HG02763 (cell line): ENCODE data around the gene NRCAM.

ENCODE experiments used
- ATAC-seq: cut with Tn5 transposase; IDR thresholded peaks from one replicate; pipeline ENCODE4 v1.9.1; 2021; ENCODE audit warnings: mild to moderate bottlenecking, moderate library complexity; ENCODE audit not compliant: unreplicated experiment

NRCAM gene

DNA sequence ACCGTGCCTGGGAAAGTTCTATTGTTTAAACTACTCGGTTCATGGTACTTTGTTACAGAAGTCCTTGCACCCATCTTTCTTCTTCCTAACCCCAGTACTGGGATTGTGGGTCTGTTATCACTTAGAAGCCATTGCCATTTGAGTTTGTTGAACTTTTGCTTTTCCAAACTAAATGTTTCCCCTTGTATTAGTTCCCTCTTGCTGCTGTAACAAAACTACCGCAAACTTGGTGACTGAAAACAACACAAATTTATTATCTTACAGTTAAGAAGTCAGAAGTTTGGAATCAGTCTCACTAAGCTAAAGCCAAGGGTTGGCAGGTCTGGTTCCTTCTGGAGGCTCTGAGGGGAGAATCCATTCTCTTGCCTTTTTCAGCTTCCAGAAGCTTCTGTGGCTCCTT, 319.2 kb downstream of the NRCAM start:
- ATAC-seq, result no peak

DNA sequence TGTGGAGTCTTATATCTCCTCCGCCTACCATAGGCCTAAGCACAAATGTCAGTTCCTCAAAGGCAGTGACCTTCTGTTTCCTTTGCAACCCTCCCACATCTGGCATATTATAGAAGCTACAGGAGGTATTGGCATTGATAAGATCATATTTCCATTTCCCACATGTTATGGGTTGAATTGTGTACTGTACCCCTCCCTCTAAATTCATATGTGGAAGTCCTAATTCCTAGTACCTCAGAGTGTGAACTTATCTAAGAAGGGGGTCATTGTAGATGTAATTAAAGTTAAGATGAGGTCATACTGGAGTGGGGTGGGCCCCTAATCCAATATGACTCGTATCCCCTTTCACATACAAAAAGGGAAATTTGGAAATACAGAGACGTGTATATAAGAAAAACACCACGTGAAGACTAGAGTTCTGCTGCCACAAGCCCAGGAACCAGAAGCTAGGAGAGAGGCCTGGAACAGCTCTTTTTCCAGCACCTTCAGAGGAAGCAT, 320.0 kb downstream of the NRCAM start:
- peak; percentile 6 for ATAC-seq

DNA sequence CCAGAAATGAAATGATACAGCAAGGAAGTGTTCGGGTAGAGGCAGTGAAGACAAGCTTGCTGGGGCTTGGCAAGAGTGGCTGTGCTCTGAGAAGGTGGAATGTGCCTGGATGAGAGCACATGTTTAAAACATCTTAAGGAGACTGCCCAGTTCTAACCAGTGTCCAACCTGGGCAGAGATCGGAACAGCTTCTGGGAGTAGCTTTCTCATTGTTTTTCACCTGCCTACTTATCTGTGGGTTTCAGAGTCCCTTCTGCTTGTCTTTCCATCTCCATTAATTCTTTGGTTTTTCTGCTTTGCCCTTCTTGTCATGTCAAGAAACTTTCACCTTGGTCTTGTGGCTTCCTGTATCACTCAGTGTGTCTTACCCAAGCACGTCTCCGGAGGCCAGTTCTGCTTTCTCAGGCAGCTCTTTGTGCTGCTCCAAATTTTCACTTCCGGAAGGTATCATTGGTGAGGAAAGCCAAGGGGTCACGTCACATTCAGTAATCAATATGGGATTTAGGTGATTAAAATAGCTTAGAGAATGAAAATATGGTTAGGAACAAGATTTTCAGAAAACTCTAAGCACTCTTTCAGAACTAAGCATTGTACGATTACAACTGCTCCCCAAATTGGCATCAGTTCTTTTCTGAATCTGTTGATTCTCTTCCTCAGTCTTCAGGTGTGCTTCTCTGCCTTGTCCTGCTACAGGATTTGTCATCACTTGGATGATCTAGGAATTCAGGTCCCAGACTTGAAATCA, 320.6 kb downstream of the NRCAM start:
- peak; percentile 96 for ATAC-seq

DNA sequence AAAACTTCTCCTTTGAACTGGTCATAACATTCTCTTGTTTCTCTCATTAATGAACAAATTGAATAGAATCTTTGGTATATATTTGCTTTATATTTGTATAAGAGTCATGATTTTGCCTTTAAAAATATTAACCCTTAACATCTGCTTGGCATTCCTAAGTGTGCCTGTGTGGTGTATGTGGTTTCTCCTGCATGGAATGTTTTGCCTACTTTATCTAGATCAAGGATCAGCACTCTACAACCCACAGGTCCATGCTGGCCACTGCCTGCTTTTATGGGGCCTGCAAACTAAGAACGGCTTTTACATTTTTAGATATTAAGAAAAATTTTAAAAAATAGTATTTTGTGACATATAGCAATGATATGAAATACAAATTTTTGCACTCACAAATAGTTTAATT, 321.8 kb downstream of the NRCAM start:
- ATAC-seq, result no peak

DNA sequence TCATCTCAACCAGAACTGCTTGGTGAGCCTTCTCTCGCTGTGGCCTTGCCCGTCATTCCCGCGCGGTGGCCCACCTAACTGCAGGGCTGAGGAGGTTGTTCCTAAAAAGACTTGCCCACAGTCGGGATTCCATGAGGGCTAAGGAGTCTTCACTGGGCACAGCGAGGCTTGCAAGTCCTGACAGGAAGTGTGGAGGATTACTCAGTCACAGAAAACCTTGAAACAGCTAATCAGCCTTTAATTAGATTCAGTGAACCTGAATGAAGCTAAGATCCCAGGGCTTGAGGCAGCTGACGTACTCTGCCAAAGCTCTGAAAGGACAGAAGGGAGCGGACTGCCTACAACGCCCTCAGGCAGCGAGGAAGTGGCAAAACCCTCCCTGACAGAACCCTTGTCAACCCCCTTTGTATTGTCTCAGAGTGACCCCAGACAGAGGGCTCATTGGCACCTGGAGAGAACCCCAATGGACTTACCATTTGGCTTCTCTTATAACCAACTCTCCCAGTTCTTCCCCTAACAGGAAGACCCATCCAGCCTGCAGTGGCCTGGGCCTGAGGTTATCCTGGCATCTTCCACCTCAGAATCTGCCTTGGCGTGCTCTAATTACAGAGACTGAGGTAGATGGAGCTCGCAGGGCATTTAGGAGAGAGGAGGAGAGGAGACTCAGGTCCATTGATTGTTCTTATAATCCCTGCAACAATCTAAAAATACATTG, 323.5 kb downstream of the NRCAM start:
- ATAC-seq, result no peak

DNA sequence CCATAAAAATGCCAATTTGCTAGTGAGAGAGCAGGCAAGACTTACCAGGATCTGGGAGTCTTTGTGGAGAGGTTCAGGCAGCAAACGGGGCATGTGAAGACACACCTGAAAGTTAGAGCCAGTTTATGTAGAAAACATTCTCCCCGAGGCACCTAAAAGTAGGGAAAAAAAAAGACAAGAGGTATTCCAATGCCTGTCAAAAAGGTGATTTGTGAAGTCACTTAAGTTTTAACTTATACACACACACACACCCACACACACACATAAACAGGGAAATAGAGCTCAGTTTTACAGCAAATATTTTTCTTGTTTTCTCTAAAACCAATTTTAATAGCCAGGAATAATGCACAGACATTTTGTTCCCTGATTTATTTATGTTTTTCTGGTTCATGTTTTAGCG, 326.0 kb downstream of the NRCAM start, which contains the start of gene LAMB4:
LAMB4 (minus strand) TSS at position 101 of the 400 bp plus-strand sequence. CDS start 7,197 bp downstream, outside the sequence.
- no peak for ATAC-seq

DNA sequence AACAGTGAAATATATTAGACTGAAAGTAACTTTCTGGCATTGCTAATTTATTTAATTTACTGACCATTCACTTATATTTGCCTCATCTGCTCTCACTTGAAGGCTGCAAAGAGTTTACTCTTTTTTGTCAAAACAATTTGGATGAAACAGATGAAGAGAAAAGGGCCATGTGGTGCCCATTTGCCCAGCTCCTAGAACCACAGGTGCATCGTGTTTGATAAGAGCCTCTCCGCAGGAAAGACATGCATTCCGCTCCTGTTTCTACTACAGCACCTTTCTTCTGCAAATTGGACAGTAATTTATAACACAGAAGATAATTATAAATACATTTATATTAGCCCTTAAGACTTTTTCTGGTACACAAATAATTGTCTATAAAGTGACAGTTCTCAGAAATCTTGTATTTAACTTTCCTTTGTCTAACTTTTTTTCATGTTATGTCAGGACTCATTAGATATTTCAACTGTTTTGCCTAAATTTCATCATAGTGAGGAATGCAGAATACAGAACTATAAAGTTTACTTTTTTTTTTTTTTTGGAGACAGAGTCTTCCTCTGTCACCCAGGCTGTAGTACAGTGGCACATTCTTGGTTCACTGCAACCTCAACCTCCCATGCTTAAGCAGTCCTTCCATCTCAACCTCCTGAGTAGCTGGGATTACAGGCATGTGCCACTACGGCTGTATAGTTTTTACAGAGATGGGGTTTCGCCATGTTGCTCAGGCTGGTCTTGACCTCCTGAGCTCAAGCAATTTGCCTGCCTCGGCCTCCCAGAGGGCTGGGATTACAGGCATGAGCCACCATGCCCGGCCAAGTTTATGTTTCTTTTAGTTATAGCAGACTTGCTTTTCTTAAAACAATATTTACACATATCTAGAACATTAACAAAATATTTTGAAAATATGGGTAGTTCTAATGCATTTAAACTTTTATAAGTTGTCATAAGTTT, 326.9 kb downstream of the NRCAM start:
- no peak for ATAC-seq

DNA sequence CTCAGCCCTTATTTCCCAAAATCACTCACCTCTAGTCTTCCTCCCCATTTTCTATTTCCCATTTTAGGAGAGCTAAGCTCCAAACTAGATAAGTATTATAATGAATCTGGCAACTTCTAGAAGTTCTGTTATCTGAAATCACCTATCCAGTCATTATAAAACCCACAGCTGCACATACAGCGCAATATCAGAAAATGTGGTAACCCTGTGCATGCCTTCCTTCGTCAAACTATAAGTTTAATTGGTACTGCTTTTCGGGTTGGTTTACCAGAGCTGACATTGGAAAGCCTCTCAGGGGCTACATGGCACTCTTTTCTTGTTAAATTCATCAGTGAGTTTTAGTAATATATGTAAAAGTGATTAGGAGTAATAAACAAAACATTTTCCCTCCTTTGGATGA, 327.7 kb downstream of the NRCAM start:
- no peak for ATAC-seq

DNA sequence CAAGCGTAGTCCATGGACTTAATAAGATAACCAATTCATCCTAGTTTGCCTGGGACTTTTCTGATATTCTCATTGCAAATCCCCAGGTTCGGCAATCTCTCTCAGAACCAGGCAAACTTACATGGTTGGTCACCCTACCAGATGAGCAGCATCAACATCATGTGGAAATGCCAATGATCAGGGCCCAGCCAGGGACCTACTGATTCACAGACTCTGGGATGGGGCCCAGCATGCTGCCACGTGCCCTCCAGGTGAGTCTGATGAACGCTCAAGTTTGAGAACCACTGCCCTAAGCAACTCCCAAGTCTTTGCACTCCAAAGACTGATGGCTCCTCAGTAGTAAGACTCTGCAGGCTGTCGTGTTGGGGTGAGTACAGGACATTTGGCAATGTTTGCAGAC, 328.8 kb downstream of the NRCAM start:
- no peak for ATAC-seq

DNA sequence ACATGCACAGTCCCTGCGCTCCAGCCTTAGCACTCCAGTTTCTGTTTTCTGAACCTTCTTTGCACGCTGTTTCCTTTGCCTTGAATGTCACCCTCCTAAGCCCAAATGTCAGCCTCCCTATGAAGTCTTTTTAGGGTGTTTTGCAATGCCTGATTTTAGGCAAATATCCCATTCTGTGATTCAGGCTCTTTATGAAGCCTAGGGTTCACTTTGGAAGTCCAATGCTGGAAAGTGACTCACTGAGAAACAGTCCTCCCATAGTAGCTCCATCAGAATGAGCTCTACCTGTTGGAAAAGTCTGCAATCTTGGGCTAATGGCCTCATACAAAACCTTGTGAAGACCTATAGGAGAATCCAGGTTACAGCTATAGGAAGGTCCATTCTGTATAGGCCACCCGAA, 331.4 kb downstream of the NRCAM start:
- no peak for ATAC-seq

DNA sequence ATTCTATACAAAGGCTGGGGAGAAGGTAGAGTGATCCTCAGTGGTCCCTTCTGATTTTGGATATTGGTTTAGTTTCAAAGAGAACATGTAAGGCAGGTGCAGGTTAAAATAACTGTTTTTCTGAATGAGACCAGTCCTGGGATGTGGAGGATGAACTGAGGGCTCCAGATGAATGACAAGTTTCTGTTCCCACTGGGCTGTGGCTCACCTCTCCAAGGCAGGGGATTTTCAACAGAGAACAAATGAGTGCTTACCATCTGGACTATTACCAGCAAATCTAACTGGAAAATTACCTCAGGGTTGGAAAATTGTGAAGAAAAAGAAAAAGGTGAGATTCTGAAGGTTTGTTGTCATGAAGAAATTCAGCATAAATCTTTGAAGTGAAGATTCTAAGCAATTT, 334.1 kb downstream of the NRCAM start:
- ATAC-seq, result no peak

DNA sequence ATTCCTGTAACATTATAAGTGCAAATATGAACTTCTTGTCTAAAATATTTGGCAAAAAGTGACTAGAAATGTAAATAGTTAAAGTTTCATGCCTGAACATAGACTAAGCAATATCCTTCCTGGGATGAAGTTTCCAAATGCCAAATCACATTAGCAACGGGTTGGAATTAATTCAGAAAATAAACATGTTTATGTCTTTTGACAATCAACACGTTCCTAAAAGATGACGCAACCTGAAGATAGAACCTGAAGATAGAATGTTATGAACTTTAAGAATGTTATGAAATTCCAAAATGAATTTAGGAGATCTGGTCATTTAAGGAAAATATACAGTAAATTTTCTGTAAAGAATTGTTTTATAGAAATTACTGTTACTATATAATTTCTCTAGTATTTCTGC, 335.3 kb downstream of the NRCAM start:
- ATAC-seq, result no peak

DNA sequence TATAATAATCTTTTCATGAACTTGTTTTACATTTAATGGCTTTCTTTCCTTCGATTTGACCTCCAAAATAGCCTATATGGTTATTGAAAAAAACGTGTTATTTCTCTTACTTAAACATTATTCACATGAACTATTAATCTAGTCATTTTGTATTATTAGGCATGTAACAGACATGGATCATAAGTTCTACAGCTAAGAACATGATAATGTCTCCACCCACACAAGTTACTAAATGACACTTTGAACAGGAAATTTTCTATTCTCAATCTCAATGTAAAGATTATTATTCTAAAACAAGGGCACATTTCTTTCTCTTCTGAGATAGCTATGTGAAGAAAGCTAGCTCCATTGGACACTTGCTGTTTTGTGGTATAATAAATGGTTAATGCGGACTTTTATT, 336.0 kb downstream of the NRCAM start:
- no peak for ATAC-seq

DNA sequence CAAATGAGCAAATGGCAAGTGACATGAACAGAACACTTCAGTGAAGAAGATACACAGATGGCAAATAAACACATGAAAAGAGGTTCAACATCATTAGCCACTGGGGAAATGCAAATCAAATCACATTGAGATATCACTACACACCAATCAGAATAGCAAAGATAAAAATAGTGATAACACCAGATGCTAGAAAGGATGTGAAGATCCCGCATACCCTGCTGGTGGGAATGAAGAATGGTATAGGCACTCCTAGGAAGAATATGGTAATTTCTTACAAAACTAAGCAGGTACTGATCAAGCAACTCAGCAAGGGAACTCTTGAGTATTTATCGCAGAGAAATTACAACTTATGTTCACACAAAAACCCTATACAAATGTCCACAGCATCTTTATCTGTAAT, 337.3 kb downstream of the NRCAM start:
- no peak for ATAC-seq

DNA sequence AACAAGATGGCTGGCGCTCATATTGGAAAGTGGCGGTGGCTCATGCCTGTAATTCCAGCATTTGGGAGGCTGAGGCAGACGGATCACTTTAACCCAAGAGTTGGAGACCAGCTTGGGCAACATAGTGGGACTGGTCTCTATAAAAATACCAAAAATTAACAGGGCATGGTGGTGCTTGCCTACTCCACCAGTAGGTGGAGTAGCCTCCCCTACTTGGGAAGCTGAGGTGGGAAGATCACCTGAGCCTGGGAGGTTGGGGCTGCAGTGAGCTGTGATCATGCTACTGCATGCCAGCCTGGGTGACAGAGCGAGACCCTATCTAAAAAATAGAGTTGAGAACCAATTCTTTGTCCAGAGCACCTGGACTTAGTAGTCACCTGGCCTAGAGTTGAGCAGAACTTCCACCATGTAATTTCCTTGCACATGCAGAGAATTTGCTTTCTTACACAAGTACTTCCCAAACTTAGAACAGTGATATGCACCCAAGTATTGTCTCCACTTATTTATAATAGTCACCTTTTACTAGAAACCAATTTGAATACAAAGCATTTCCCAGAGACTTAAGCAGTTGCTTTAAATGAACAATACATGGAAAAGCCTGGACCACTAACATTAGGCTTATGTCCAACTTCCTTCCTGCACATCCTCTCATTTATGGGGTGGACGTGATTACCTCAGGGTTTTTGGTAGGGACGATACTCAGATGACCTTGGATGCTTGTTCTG, 342.0 kb downstream of the NRCAM start:
- ATAC-seq, result no peak

DNA sequence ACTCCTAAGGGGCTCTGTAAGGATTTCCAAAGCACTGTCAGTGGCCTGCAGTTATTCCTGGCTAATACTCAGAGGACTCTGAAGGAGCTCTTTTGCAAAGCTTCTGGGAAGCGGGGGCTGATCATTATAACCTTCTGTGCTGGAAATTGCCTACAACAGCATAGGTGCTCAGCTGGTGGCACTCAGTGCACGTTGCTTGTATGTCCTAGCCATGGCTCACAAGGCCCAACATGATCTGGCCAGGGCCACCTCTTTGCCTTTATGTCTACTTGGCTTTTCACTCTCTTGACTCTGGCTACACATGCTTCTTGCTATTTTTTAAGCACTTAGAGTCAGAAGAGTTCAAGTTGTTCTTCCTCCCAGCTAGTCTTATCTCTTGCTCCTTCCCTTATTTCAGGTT, 343.6 kb downstream of the NRCAM start:
- no peak for ATAC-seq

DNA sequence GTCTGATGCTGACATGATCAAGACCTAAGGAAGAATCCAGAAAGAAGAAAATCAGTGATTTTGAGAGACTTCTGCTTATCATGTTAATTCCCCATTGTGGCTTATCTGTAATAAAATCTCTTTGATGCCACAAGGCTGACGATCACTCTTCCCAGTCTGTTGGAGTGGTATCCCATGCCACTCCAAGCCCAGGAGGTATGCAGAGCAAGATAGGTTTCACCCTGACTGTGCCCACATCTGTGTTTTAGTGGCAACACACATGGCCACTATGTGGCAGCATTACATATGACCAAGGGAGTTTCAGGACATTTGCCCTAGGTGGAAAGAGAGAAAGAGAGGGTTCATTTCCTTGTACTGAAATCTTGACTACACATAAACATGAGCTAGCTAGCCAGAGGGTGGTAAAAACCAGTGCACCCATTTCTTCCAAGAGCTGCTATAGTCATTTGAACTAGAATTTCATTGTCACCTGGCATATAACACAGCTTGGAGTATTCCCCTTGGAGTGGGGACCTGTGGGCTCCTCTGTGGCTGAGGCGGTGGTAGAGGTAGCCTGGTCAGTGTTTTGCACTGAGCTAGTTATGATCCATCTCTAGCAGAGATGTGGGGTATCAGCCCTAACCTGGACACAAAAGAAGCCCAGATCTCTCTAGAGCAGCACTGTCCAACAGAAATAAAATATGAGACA, 346.9 kb downstream of the NRCAM start:
- ATAC-seq, result peak; percentile 51

DNA sequence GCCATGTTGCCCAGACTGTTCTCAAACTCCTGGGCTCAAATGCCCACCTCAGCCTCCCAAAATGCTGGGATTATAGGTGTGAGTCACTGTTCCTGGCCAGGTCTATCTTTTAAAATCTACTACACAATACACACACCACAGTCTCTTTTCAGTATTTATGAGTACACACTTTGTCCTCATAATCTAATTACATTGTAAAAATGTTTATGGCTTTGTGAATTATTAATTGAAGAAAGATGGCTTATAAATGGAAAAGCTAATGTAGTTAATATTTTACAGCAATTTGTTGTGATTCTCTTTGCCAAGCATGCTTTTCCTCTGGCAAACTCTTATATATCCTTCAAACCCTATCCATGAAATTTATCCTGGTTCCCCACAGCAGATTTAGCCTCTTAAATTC, 348.1 kb downstream of the NRCAM start:
- no peak for ATAC-seq

DNA sequence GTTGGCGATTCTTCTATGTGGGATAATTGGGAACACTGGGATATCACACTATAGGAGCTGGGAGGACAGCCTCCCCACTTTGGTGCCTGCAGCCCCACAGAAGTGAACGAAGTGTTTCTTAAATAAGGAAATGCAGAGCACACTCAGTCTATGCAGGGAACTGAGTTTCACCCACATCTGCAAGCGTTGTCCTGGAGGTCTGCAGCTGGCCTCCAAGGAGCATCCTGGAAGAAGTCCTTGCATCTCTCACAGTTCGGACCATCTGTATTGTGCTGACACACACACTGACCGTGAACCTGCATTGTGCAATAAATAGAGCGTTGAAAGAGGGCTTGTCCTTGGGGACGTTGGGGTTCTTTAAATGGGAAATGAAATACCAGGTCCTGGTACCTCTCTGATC, 351.9 kb downstream of the NRCAM start:
- ATAC-seq, result no peak
